TTC549 (cell line): ENCODE data around the gene STK24.

Source experiments
- FAIRE-seq: peaks from 2 replicates; lab custom pipeline; 2012; peaks lifted over from hg19 to GRCh38; lab: Jason Lieb, UNC

Gene STK24

DNA sequence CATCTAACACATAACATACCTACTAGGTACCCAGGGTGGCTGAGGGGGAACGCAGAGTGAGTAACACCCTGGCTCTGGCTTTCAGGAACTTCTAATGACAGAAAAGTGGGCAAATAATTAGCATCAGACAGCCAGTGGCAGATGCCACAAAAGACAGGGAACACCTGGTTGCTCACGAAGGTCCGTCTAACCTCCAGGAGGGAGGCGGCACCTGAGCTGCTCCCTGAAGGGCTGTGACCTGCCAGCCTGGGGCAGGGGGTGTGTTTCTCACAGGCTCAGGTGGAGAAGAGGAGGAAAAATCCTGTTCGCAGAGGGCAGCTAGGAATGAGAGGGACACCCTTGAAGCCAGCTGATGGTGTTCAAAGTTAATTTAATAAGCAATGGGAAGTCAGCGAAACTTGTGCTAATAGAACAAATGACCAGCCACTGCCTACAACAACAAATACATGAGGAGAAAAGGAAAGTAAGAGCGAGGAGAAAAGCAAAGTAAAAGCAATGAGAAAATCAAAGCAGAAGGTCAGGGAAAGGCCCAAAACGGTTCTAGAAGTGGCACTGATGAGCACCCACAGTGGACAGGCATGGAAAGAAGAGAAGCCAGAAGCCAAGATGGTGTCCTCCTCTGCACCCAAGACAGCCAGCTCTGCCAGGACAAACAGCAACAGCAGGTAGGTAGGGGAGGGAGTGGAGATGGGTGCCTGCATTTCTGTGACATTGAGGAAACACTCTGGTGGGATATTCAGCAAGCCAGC lies 87.3 kb downstream of the STK24 start:
- FAIRE-seq: no peak

DNA sequence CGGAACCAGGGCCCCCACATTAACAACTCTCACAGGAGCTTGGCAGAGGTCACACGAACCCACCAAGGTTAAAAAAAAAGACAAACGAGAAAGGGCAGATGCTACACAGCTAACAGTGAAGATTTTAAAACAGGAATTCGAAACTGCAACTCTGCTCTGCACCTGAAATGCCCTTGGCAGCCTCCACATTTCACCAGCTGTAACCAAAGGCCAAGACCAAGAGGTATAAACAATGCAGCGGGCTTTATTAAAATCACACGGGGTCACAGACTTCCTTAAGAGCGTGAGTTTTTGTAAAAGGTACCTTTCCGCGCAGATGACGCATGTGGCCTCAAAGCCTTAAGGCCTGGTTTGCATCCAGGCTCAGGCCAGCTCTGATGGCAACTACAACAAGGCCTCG lies 88.2 kb downstream of the STK24 start:
- FAIRE-seq: no peak

DNA sequence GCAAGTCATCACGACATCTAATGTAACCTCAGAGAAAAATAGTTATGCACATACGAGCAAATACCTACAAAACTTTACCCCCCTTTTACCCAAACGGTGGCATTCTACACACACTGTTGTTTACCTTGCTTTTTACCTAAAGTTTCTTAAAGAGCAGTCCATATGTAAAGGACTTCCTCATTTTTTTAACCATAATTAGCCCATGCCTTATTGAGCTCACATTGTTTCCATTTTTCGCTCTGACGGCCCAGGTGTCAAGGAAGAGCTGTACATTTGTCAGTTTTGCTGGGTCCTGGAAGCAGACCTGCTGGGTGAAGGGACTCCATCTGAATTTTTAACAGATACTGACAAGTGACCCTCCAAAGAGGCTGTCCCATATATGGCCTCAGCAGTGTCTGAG lies 89.4 kb downstream of the STK24 start:
- FAIRE-seq: no peak

DNA sequence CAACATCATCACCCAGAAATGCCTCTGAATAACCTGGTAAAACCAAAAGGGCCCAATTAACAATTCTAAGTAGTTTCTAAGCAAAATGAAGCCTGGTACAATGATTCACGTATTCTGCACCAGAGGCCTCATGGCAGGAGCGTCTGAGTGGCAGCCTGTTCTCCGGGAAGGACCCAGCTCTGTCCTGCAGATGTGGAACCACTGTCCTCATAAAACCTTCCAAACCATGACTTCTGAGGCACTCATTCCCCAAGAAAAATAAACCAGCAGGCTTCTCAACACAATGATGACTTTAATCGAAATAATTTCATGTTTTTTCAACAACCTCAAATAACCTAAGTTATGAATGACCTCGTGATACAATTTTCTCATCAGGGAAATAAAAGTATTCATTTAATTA lies 89.9 kb downstream of the STK24 start:
- FAIRE-seq: no peak

DNA sequence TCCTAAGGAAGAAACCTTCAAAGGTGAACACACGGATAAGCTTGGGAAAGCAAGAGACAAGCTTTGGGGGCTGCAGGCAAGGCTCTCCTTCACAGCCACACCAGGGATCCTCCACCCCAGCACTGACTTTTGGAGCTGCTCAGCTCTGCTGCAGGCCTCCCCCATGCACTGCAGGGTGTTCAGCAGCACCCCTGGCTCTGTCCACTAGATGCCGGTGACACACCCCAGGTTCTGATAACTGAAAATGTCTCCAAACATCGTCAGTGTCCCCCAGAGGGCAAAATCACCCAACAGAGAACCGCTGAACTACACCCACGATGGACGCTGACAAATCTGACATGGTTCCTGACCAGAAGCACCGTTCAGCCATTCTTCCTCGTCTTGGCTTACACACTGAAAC lies 90.5 kb downstream of the STK24 start:
- FAIRE-seq: no peak

- FAIRE-seq: no peak
These were observed 91.3 kb downstream of the STK24 start for GRCh38 chr13:98485561-98485960.

GRCh38 chr13:98484289-98485219 lies 92.4 kb downstream of the STK24 start:
- no peak for FAIRE-seq

- no peak for FAIRE-seq
These were observed 93.2 kb downstream of the STK24 start for GRCh38 chr13:98483601-98484288.

- FAIRE-seq: no peak
These were observed 94.1 kb downstream of the STK24 start for GRCh38 chr13:98482476-98483444.

GRCh38 chr13:98480915-98481877 lies 95.7 kb downstream of the STK24 start:
- FAIRE-seq: no peak

GRCh38 chr13:98479496-98480003 lies 97.4 kb downstream of the STK24 start:
- no peak for FAIRE-seq

GRCh38 chr13:98478189-98479129 lies 98.4 kb downstream of the STK24 start:
- FAIRE-seq: no peak

GRCh38 chr13:98476538-98476966 lies 100.4 kb downstream of the STK24 start:
- no peak for FAIRE-seq

DNA sequence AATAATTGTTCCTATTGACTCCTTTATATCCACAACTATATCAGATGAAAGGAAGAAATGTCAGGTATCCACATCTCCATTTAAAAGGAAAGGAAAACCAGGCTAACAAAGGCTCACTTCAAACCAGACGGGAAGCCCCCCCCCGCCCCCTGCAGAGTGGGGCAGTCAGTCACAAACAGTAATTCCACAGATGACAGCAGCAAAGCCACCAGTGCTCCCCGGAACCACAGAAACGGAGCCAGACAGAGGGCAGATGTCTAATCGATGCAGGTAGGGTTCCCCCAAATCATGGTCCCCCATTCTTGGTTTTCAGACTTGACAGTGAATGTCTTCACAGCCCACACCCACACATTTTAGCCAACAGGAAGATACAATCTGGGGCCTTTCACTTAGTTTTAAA lies 100.8 kb downstream of the STK24 start:
- FAIRE-seq: no peak

DNA sequence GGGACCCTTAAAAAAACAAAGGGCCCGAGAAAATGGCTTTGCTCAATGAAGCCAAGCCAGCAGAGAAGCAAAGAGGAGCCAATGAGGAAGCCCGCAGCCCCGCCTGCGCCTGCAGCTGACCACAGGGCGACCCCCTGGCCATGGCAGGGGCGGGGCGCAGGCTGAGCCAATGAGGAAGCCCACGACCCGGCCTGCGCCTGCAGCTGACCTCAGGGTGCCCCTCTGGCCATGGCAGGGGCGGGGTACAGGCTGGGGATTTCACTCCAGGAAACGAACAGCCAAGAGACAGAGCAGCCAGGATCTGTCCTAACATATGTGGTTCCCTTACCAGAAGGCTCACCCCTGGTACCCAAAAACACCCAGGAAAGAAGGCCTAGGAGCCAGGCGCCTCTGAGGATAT lies 101.4 kb downstream of the STK24 start:
- no peak for FAIRE-seq

DNA sequence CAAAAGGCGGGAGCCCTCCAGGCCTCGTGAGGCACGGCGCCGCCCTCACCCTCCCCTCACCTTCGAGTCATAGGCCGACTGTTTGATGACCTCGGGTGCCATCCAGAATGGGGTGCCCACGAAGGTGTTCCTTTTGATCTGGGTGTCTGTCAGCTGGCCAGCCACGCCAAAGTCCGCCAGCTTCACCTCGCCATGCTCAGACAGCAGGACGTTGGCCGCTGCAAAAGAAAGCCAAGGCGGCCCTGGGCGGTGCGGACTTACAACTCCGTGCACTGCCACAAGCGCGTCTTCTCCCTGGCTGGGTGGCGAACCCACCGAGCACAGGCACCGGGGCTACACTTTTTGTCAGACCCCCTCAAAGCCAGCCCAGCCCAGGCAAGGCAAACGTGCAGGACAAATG lies 102.1 kb downstream of the STK24 start:
- no peak for FAIRE-seq

GRCh38 chr13:98474292-98474691 lies 102.6 kb downstream of the STK24 start:
- FAIRE-seq: no peak

- FAIRE-seq: no peak
These were observed 103.1 kb downstream of the STK24 start for GRCh38 chr13:98473788-98474144.

- no peak for FAIRE-seq
These were observed 103.6 kb downstream of the STK24 start for GRCh38 chr13:98473135-98473787.
